Large intestine (tissue), 3 donors: Measurements from ENCODE around the gene C17orf107. TPM values are rescaled to one million over a fixed set of nuclear protein-coding genes. Genes with fewer than 3 reads are reported as not detected.
A peak's percentile ranks its signal among the peaks of the same experiment; 100 is the strongest.

Experiments used
- DNase-seq, 2 donors: peaks; one replicate each; pipeline versions ENCODE4 v3.0.0 to v3.0.0-alpha.2; 2013
- H3K27ac ChIP-seq: one replicate; pipeline ENCODE4 v1.5.1; 2013; ENCODE audit warnings: low read length
- H3K27me3 ChIP-seq: 2 replicates; pipeline ENCODE4 v1.6.1; 2013; ENCODE audit warnings: low read length; ENCODE audit not compliant: control insufficient read depth, insufficient read depth
- H3K36me3 ChIP-seq: 2 replicates; pipeline ENCODE4 v1.6.1; 2013; ENCODE audit warnings: low read length; ENCODE audit not compliant: control insufficient read depth, insufficient read depth
- H3K4me1 ChIP-seq: one replicate; pipeline ENCODE4 v1.6.1; 2013; ENCODE audit warnings: low read length; ENCODE audit not compliant: control insufficient read depth, insufficient read depth
- H3K4me3 ChIP-seq: one replicate; pipeline ENCODE4 v1.5.1; 2013; ENCODE audit warnings: low read length
- H3K9me3 ChIP-seq: one replicate; pipeline ENCODE4 v1.6.1; 2013; ENCODE audit warnings: mild to moderate bottlenecking, low read depth, low read length, moderate library complexity; ENCODE audit not compliant: control insufficient read depth
- WGBS: methylation state at CpG from one replicate; pipeline ENCODE4 v1.1.5; 2013; ENCODE audit warnings: low lambda C conversion rate; ENCODE audit not compliant: insufficient coverage; 5-methylcytosine and 5-hydroxymethylcytosine counted together
- polyA plus RNA-seq: library from polyadenylated mRNA; unstranded; fragments of 120-200 nt; gene quantifications from one replicate; pipeline ENCODE4 v1.2.1, GENCODE V29; 2013

C17orf107 gene
- polyA plus RNA-seq, 1 donor, result 2.1 TPM

DNA sequence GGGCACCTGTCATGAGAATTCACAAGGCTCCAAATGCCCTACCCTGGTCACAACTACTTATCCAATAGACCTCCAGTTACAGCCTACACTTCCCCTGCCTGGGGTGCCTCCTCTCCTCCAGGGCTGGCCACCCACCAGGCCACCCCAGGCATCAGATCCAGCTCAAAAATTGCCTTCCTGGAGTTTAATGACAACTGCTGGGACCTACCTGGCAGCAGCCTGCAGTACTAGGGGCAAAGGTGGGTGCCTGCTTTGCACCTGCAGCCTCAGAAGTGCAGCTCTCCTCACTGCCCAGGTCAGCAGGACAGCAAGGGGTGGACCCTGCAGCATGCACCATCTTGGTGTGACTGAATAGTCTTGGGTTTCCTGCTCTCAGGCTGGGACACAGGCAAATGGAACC is 36.3 kb downstream of the C17orf107 start:
- H3K9me3 ChIP-seq, result no peaks in the 10 kb centered on the region
- peaks cover 21% of the 10 kb centered on the region for H3K4me1 ChIP-seq
- no peak overlapping the region for H3K4me3 ChIP-seq
- H3K36me3 ChIP-seq, result peaks cover 26% of the 10 kb centered on the region
- H3K27me3 ChIP-seq, result no peaks in the 10 kb centered on the region
- DNase-seq, result no peak
- no peak overlapping the region for H3K27ac ChIP-seq

DNA sequence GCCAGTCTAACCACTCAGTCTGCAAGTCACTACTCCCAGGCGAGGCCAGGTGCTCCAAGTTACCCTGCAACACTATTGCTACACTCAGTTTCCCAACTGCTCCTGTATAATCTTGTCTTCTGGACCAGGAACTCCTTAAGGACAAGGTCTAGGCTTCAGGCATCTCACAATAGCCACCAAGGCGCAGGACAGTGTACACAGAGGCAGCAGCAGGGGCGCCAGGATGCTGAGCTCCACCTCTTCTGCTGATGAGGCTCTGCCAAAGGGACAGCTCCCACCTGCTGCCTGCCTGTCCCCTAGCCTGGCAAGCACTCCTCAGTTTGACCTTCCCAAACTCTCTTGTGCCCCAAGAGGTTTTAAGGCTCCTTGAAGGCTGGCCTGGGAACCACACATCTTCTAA is 37.1 kb downstream of the C17orf107 start:
- H3K27ac ChIP-seq, result no peak overlapping the region
- no peak overlapping the region for H3K4me3 ChIP-seq
- H3K27me3 ChIP-seq, result no peaks in the 10 kb centered on the region
- H3K36me3 ChIP-seq, result peaks cover 26% of the 10 kb centered on the region
- DNase-seq, result no peak
- WGBS, result no CpG with 5 or more reads among the region's 3 CpGs
- H3K4me1 ChIP-seq, result peaks cover 25% of the 10 kb centered on the region
- H3K9me3 ChIP-seq, result no peaks in the 10 kb centered on the region

DNA sequence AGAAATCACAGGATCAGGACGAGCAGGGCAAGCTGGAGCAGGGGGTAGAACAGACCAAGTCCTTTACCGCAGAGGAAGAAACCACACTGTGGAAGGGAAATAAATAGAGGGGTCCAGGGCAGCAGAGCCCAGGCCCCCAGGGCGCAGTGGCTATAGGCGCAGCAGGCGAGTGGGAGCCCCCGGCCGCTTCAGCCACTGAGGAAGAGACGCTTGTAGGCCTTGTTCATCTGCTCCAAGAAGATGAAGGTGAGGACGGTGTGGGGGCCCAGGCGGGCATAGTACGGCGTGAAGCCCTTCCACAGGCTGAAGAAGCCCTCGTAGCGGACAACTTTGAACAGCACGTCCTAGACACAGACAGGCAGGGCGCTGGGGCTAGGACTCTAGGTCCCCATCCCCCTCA is 38.2 kb downstream of the C17orf107 start:
- Histone ChIP-seq H3K27me3 (no peaks in the 10 kb centered on the region), H3K27ac (no peak overlapping the region), H3K36me3 (peaks cover 34% of the 10 kb centered on the region), H3K9me3 (no peaks in the 10 kb centered on the region), H3K4me1 (peaks cover 34% of the 10 kb centered on the region), H3K4me3 (no peak overlapping the region)
- no CpG with 5 or more reads among the region's 16 CpGs for WGBS
- DNase-seq, result no peak

- H3K9me3 ChIP-seq, result no peaks in the 10 kb centered on the region
- H3K4me3 ChIP-seq, result no peak overlapping the region
- H3K36me3 ChIP-seq, result peaks cover 39% of the 10 kb centered on the region
- H3K27me3 ChIP-seq, result no peaks in the 10 kb centered on the region
- H3K27ac ChIP-seq, result no peak overlapping the region
- WGBS, result no CpG with 5 or more reads among the region's 11 CpGs
- no peak for DNase-seq
- peaks cover 34% of the 10 kb centered on the region for H3K4me1 ChIP-seq
Measured at GRCh38 chr17:4938069-4938491, 38.7 kb downstream of the C17orf107 start.

DNA sequence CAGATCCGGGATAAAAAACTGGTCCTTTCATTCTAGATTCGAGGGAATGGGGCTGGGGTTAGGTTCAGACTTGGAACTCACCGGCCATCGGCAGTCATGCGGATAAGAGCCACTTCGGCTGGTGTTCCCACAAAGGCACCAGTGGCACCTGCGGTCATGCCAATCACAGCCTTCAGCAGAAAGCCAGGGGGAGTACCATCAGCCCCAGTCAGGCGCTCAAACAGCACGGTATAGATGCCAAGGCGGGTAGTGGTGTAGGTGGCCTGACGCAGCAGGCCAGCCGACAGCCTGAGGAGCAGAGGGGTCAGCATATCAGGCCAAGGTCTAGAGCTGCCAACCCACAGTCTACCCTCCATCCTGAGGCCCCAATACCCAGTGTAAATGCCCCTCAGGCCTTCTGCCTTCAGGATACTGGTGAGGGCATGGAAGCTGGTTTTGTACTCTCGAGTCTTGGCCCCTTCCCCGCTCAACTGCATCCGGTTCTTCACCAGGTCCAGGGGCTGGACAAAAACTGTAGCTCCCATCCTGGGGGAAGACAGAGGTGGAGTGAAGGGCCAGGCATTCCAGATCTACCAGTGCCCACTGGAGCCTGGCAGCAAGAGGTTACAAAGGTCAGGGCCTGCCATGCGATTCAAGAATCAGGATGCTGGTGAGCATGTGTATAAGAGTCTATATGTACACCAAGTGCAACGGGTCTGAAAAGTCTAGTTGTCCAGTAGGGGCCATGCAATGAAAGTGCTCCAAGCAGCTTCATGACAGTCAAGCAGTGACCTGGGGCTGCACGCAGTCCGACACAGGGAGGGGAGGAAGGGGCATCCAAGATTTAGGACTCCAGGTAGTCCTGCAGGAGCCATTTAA is 39.6 kb downstream of the C17orf107 start:
- DNase-seq, result peak in 1 of 2 donors; percentile 32
- no CpG with 5 or more reads among the region's 19 CpGs for WGBS
- H3K27me3 ChIP-seq, result no peaks in the 10 kb centered on the region
- peak overlapping the region; percentile 83 for H3K4me3 ChIP-seq
- peak overlapping the region; percentile 89 for H3K27ac ChIP-seq
- peaks cover 33% of the 10 kb centered on the region for H3K4me1 ChIP-seq
- H3K9me3 ChIP-seq, result no peaks in the 10 kb centered on the region
- H3K36me3 ChIP-seq, result peaks cover 48% of the 10 kb centered on the region

DNA sequence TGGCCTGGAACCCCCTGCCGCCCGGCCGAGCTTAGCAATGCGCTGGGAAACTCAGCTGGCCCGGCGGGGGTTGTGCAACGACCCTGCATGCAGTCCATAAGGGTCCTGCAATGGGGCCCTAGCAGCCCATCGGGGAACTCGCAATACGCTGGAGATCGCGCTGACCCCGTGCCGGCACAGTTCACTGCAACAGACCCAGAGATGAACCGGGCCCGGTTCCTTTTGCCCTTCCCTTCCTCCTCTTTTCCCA is 40.1 kb downstream of the C17orf107 start:
- DNase-seq, result no peak
- peaks cover 53% of the 10 kb centered on the region for H3K36me3 ChIP-seq
- H3K4me1 ChIP-seq, result peaks cover 28% of the 10 kb centered on the region
- peak overlapping the region; percentile 89 for H3K27ac ChIP-seq
- no peaks in the 10 kb centered on the region for H3K27me3 ChIP-seq
- H3K9me3 ChIP-seq, result no peaks in the 10 kb centered on the region
- H3K4me3 ChIP-seq, result peak overlapping the region; percentile 83
- WGBS, result no CpG with 5 or more reads among the region's 16 CpGs

- no peaks in the 10 kb centered on the region for H3K27me3 ChIP-seq
- no peaks in the 10 kb centered on the region for H3K9me3 ChIP-seq
- H3K27ac ChIP-seq, result peak within 1 kb of the TSS; percentile 98
- peaks cover 31% of the 10 kb centered on the region for H3K4me1 ChIP-seq
- no CpG with 5 or more reads among the region's 72 CpGs for WGBS
- H3K36me3 ChIP-seq, result peaks cover 58% of the 10 kb centered on the region
- peak within 1 kb of the TSS; percentile 83 for H3K4me3 ChIP-seq
- peak; percentile 99 to 100 for DNase-seq
Measured at GRCh38 chr17:4939796-4940554, 40.6 kb downstream of the C17orf107 start, which contains the start of the genes RNF167 and SLC25A11. Gene RNF167 (plus strand): TSS chr17:4940268. CDS start chr17:4940910, 642 bp downstream. Gene SLC25A11 (minus strand): TSS chr17:4940046. CDS start chr17:4939910, 136 bp downstream.

DNA sequence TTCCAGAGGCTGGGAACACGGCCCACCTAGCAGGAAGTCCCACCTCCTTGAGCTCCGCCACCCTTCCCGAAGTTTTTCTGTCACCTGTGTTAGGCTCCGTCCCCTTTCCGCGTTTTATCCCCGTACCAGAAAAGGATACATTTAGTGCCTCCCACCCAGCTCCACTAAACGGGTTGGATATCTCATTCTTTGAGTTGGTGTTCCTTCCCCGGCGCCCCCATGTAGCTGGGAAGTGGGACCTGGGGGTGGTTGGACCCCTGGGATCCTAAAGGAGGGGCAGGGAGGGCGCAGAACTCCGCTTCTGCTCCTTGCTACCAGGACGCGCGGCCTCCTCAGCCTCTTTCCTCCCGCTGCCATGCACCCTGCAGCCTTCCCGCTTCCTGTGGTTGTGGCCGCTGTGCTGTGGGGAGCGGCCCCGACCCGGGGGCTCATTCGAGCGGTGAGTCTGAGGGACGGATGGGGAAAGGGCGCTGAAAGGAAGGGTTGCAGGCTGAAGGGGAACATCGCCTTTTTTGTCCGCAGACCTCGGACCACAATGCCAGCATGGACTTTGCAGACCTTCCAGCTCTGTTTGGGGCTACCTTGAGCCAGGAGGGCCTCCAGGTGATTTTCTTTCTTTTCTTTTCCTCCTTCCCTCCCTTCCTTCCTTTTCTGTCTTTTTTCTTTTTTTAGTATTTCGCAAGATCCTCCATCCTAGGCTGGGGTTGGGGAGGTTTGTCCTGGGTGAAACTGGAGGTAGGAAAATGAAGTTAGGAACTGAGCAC is 41.4 kb downstream of the C17orf107 start:
- Histone ChIP-seq H3K4me1 (peaks cover 39% of the 10 kb centered on the region), H3K36me3 (peaks cover 66% of the 10 kb centered on the region), H3K27ac (peak overlapping the region; percentile 98), H3K4me3 (peak overlapping the region; percentile 83), H3K9me3 (no peaks in the 10 kb centered on the region), H3K27me3 (no peaks in the 10 kb centered on the region)
- DNase-seq, result no peak
- 6% methylated on average over 5 of the region's 29 CpGs for WGBS

DNA sequence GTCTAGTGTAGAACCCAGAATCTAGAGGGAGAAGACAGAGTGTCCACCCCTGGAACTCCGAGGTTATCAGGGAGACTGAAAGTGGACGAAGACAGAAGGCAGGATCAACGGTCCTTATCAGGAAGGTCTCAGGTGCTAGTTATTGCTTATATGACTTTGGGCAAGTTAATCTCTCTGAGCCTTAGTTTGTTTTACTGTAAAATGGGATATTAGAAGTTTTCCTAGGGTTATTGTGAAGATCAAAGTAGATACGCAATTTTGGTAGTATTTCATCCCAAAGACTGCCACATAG is 41.9 kb downstream of the C17orf107 start:
- H3K4me1 ChIP-seq, result peaks cover 42% of the 10 kb centered on the region
- no CpG with 5 or more reads among the region's 4 CpGs for WGBS
- H3K4me3 ChIP-seq, result peak overlapping the region; percentile 83
- no peaks in the 10 kb centered on the region for H3K27me3 ChIP-seq
- H3K9me3 ChIP-seq, result no peaks in the 10 kb centered on the region
- H3K27ac ChIP-seq, result no peak overlapping the region
- peaks cover 68% of the 10 kb centered on the region for H3K36me3 ChIP-seq
- no peak for DNase-seq

- no peaks in the 10 kb centered on the region for H3K27me3 ChIP-seq
- H3K27ac ChIP-seq, result no peak overlapping the region
- no peak for DNase-seq
- no peak overlapping the region for H3K4me3 ChIP-seq
- H3K9me3 ChIP-seq, result no peaks in the 10 kb centered on the region
- H3K4me1 ChIP-seq, result peaks cover 49% of the 10 kb centered on the region
- peaks cover 61% of the 10 kb centered on the region for H3K36me3 ChIP-seq
- WGBS, result 93% methylated on average over 3 of the region's 13 CpGs
Measured at GRCh38 chr17:4942760-4943508, 43.6 kb downstream of the C17orf107 start.
